ENCODE data around the gene TTN.
A peak's percentile ranks its signal among the peaks of the same experiment; 100 is the strongest.

Gene TTN

DNA sequence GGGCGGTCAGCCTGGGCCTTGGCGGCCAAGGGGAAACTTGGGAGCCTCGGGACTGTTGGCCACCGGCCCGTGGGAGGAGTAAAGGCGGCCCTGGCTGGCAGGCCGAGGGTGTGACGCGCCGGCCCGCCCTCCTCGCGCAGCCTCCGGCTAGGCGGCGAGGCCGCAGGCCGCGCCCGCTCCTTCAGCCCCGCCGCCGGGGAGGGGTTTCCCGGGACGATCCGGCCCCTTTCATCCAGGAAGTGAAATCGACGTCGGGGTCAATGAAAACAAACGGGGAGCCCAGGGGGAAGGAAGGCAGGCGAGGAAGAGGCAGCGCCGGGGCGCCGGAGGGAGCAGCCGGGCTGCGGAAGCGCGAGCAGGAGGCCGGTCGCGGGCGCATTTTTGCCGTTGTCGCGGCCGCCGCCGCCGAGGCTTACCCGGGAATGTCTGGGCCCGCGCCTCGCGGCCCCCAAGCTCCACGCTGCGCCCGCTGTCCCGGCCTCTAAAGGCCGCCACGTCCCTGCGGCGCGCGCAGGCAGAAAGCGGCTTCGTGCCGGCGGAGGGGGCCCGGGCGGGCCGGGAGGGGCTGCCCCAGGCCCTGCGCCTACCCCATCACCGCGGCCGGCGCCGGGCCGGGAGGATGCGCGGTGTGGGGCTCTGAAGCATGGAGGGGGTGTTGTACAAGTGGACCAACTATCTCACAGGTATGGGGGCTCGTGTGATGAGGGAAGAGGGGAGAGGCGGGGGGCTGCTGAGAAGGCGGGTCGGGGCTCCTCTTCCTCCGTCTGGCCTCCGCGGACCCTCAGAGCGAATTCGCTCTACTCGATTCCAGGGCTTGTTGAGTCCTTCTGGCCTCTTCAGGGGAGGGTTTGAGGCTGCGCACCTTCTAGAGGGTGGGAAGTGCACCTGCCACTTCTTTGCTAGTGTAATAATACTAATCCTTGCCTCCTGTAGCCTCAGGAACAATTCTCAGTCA lies 326.7 kb downstream of the TTN start, which contains the start of gene PLEKHA3:
Gene PLEKHA3 (plus strand): TSS at position 231 of the 955 bp plus-strand sequence. CDS start 413 bp downstream, at position 644.
- peak; percentile 45 for DNase-seq

DNA sequence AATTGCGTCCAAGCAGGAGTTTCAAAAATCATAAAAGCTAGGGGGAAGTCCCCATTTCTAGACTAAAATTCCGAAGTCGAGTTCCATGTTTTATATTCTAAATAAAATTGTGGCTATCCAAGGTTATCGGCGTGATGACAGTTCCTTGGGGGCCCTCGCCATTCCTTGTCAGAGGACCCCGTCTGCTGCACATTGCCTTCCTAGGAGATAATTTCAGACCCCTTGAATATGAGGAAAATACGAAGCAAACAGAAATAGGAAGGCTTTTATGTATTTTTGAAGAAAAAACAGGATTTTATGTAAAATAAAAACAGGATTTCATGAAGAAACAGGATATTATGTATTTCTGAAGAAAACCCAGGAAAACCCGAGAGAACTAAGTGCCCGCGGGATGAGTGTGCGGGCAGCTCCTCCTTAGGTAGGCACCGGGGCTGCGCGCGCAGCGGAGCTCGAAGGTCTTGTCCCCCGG lies 327.4 kb downstream of the TTN start:
- DNase-seq = no peak

DNA sequence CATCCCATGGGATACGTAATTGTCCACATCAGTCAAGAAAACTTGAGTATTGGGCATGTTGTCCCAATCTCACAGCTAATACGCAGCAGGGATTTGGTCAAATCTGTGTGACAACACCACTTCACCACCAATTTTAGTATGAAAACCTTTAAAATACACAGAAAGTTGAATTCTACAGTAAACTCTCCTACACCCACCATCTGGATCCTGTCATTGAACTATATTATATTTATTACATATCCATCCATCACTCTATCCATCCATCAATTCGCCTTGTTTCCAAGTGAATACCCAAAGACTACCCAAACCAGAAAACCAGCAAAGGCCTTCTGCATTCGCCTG lies 328.0 kb downstream of the TTN start:
- DNase-seq = peak; percentile 38

DNA sequence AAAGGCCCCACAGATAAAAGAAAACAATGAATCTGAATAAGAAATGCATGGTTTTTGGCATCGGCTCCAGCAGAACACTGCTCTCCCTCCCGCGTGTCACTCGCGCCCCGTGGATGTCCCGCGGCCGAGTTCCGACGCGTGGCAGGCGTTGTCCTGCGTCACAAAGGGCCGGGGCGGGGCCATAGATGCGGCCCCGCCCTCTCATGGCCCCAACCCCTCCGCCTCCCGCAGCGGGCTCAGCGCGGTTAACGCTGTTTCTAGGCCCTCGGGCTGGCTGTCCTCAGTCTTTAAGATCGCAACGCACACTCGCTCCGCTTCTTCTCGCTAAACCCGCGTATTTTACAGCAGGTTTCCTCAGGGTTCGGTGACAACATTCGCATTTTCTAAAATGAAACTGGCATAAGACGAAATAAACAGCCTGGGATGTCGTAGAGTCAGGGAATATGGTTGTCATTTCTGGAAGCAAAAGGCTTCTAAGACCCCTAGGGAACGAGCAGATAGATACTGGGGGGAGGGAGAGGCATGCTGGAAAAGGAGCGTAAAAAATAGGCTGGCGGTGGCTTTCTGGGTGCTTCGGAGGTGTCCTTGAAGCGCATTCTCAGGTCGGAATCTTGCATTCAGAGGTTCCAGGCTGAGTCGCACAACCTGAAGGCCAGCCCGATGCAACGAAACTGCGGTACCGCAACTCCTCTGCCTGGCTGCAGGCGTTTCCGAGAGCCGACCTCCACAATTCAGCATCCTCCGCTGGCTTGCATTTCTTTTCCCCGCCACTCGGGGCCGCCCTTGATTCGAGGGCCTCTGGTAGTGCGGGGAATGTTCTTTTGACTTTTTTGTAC lies 328.6 kb downstream of the TTN start, which contains the start of gene FKBP7:
Gene FKBP7 (minus strand): TSS at position 162 of the 836 bp plus-strand sequence. CDS start 101 bp downstream, at position 61.
- peak; percentile 76 for DNase-seq

- DNase-seq = no peak
These were observed 329.1 kb downstream of the TTN start for GRCh38 chr2:178478130-178478438.

DNA sequence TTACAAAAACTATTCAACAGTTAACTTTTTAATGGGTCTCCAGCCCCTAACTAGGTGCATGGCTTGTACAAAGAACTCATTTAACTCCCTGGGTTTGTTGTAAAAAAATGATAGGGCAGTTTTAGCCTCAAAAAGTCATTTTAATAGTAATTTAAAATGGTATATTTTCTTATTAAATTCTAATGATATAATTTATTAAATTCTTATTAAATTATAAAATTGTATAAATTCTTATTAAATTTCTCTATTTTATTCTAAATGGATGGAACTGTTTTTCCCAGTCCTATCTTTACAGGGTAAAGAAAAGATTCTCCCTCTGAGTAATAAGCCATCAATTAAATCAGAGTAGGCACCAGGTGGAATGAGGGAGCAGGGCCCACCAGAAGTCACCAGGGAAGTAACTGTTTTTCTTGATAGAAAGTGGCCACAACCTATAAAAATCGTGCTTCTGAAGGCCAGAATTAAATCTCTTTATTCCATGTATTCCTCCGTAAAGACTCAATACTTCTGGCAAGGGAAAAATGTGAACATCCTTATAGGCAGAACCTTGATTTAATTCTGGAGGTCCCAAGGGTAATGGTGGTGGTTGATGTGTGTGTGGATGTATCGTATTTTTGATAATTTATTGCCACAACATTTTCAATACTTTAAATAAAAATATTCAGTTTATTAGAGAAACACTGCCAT lies 329.6 kb downstream of the TTN start:
- no peak for DNase-seq

- DNase-seq = no peak
These were observed 330.7 kb downstream of the TTN start for GRCh38 chr2:178476477-178476876.

Data from NCI-H2029 treated with DMSO at 0.1 percent for 48 hours (cell line).